Measurements from ENCODE around the gene ZNF296.
A peak's percentile ranks its signal among the peaks of the same experiment; 100 is the strongest.
"Not testable (repeated sequence)": the region's sequence is repeated elsewhere in the genome, so short reads cannot be mapped to it uniquely, and the experiment has no call there.

The ZNF296 gene

DNA sequence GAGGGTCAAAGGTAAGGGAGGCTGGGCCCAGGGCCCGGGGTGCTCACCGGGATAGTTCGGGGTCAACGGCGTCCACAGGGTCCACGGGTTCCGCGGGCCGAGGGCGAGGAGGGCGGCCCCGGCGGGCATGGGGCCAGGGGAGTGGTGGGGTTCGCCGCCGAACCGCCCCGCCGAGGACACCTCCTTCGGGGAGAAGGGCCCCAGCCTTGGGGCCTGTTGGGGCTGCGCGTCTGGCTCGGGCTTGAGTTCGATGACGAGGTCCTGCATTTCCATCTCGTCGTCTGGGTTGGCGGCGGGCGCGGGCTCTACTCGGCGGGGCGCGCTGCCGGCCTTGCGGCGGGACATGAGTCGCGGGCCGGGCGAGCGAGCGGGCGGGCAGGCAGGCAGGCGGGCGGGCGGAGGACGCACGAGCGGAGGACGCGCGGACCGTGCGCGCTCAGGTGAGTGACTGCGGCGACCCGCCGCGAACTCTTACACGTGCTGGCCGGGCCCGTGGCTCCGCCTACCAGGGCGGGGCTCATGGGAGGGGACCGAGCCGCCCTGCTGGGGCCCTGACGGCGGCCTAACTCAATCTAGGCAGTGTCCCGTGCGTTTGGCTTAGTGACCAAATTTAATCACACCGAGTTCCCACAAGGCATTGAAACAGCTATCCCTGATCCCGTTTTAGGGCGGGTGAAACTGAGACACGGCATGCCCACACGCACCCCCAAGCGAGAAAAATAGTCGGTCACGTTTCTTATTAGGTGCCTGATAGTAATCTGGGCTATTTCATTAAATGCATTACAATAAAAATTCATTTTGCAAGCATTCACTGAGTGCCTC, at the start of gene ZNF296:
TSS of gene ZNF296 (minus strand) at position 450 of the 822 bp plus-strand sequence. CDS start at position 345, 105 bp downstream.
- DNase-seq: peak; percentile 68

DNA sequence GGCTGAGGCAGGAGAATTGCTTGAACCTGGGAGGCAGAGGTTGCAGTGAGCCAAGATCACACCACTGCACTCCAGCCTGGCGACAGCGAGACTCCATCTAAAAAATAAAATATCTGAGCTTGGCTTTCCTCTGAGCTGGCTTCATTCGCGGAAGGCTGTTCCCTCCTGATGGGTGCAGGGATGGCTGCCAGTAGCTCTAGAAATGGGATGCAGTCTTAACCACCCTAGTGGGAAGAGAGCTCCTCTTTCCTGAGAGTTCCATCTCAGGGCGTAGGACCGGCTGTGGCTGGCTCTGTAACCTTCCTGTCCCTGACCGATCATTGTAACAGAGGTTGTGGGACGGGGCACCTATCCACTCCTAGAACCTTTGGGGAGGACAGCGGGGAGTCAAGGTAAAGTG, 49.1 kb upstream of the ZNF296 start:
- no peak for DNase-seq

- DNase-seq: no peak
Observed at GRCh38 chr19:45124021-45124420, 47.7 kb upstream of the ZNF296 start.

DNA sequence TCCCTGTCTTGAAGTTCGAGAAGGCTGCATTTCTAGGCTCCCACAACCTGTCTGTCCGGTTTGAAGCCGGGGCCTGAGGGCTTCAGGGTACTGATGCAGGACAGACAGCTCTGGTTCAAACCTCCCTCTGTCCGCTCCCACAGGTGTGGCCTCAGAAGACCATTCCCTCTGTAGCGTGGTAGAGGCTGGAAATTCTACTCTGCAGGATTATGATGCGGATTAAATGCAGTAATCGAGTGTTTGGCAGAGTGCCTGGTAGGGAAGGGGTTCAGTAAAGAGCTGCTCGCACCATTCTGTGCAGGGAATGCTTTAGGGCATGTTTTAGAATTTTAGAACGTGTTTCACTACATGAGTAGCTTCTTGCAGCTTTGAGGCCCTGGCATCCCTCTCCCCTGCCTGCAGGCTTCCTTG, 47.2 kb upstream of the ZNF296 start:
- no peak for DNase-seq

DNA sequence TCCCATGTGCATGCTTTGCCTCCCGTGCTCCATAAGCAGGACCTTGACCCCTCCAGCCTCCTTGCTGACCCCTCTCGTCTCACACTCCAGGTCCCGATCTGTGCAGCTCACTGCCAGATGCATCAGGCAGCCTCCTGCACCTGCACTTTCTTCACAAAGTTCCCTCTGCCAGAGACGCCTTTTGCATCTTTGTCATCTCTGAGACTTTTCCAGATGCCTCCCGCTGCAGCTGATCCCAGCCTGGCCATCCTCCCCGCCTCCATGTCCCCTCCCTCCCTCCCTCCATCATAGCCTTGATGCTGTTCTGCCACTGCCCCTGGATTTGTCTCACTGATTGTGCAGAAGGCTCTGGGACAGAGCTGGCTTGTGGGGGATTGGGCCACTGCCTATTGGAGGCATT, 46.6 kb upstream of the ZNF296 start:
- DNase-seq: no peak

DNA sequence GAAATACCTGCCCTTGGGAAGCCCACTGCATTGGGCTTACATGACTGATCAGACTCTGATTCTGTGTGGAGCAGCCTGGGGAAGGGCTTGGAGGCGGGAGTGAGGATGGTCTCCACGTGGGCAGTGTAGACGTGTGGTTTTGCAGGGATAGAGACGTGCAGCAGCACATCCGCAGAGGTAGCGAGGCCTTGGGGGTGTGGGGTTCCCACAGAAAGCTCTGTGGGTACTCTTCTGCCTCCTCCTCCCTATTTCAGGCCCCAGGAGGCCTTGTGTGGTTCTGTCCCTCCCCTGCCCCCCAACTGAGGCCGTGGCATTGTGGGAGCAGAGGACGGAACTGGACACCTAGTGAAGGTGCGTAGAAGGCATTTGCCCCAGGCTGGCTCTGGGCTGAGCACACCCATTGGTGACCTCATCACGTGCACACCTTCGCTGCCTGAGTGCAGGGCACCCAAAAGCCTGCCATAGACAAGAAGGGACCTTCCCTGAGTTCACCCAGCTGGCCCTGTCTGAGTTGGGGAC, 45.6 kb upstream of the ZNF296 start:
- no peak for DNase-seq

DNA sequence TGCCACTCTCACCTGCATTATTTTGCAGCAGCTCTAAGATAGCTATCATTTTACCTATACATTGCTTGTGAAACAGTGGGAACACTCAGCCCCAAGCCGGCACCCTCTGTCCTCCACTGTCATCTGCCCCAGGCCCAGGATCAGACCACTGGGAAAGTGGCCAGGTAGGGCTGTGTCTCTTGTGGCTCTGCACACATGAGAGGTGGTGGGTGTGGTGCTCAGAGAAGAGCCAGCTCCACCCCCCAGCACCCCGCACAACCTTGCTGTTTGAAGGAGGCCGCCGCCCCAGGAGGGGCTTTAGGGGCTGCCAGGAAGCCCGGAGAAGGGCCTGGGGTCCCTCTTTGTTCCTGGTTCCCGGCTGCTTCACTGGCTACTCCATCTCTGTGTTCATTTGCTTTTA, 43.3 kb upstream of the ZNF296 start:
- DNase-seq: no peak

DNA sequence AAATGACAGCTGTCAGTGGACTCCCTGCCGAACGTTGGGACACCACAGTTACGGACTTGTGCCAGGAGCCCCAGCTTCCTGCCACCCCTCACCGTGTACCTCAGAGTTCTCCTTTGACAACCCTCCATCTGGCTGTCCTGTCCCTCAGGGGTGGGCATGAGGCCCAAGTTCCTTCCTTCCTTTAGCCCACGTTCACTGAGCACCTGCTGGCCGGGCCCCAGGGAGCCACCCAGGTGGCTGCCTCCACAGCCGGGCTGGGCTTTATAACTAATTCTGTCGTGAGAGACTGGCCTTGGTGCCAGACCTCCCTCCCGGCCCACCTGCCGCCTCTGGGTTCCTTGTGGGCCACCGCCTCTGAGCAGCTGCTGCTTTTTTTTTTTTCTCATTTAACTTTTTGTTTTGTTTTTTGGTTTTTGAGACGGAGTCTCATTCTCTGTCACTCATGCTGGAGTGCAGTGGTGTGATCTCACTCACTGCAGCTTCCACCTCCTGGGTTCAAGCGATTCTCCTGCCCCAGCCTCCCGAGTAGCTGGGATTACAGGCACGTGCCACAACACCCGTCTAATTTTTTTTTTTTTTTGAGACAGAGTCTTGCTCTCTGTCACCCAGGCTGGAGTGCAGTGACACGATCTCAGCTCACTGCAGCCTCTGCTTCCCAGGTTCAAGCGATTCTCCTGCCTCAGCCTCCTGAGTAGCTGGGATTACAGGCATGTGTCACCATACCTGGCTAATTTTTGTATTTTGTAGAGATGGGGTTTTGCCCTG, 42.5 kb upstream of the ZNF296 start:
- DNase-seq: not testable (repeated sequence)

DNA sequence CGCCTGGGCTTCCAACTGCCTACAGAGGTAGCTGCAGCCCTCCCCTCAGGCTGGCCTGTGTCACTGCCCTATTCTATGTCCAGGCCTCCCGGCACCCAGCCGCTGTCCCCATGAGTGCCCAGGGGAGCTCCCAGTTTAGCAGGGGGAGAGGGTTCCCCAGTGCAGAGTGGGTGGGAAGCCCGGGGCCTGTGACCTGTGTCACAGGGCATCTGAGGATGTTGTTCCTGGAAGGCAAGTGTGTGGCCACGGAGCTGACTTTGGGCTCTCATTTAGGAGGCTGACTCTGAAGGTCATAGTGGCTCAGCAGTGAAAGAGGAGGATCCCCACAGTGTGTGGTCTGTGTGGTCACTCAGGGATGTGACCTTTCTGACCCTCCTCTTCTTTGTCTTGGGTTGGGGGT, 41.8 kb upstream of the ZNF296 start:
- no peak for DNase-seq

DNA sequence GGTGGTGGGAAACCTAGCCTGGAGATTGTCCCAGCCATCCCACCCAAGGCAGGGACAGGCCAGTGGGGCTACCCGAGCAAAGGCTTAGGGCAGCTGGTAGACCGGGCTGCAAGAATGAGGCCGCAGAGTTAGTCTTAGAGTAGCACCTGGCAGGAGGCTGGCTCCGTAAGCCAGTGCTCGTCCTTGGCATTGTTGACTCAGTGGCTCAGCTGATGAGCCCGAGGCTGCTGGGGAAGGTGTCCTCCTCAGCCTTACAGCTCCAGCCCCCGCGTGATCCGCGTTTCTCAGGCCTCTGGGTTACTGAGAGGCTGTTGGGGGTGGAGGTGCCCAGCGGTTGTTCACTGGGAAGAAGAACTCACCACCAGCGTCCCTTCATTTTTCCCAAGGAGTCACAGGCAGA, 41.4 kb upstream of the ZNF296 start:
- peak; percentile 27 for DNase-seq

- peak; percentile 78 for DNase-seq
Observed at GRCh38 chr19:45117167-45117594, 40.9 kb upstream of the ZNF296 start.

DNA sequence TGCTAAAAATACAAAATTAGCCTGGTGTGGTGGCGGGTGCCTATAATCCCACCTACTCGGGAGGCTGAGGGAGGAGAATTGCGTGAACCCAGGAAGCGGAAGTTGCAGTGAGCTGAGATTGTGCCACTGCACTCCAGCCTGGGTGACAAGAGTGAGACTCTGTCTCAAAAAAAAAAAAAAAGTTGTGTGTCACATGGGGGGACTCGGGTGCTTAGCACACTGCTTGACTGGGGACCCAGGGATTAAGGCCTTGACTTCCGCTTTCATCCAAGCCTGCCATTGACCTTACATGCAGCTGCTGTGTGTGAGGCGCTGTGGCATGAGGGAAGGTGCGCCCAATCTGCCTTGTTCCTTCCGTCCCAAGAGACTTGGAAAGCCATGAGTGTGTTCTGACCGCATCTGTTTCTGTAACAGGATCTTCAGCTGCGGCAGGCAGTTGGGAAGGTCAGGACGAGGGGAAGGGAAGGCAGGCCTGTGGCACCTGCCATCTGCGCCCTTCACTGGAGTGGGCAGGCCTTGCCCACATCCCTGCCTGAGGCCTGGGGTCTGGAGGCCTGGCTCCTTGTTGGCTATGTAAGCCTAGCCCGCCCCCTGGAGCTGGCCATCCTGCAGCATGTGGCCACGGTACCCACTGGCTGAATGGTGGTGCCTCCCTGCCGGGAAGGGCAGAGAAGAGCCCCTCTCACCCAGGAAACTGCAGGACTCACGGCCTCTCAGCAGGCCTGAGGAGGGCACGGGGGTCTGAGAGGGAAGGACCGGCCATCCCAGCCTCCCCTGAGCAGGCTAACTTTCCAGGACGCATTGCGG, 39.7 kb upstream of the ZNF296 start:
- peak; percentile 71 for DNase-seq

- no peak for DNase-seq
Observed at GRCh38 chr19:45114116-45114515, 37.8 kb upstream of the ZNF296 start.

- peak; percentile 95 for DNase-seq
Observed at GRCh38 chr19:45113628-45114027, 37.4 kb upstream of the ZNF296 start.

- no peak for DNase-seq
Observed at GRCh38 chr19:45112111-45112827, 36.0 kb upstream of the ZNF296 start.

DNA sequence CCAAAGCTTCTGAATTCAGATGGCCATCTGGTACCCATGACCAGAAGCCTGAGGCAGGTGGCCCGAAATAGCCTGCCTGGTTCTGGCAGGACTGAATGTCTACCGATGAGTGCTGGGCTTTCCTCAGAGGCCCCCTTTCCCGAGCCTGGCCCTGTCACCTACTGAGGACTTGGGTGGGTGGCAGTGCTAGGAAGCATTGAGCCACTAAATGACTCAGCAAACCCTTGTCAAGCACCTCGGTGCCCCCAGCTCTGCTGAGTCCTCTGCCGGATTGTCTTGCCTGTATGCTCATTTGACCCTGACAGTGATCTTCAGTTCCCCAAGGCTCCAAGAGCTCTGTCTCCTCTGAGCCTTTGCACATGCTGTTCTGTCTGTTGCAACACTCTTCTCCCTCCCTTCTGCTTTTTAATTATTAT, 34.6 kb upstream of the ZNF296 start:
- DNase-seq: no peak

DNA sequence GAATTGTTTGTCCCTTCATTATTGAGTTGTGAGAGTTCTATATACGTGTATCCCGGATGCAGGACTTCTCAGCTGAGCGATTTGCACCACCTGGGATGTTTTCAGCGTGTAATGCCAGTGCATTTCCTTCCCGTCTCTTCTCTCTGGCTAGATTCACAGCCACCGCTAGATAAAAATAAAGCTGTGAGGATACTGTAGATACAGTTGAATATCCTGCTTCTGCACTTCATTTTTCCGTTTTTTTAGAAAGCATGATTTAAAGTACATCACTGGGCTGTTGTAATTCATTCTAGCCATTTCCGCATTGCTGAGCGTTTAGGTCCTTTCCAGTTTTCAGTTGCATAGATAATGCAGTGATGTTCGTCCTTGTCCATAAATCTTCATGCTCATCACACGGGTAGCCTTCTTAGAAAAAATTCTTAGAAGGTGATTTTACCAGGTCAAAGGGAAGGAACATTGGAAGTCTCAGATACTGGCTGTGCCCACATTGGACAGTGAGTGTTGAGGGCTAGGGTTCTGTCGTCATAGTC, 31.4 kb upstream of the ZNF296 start:
- DNase-seq: no peak

GRCh38 chr19:45106363-45106762, 30.1 kb upstream of the ZNF296 start:
- DNase-seq: not testable (repeated sequence)

DNA sequence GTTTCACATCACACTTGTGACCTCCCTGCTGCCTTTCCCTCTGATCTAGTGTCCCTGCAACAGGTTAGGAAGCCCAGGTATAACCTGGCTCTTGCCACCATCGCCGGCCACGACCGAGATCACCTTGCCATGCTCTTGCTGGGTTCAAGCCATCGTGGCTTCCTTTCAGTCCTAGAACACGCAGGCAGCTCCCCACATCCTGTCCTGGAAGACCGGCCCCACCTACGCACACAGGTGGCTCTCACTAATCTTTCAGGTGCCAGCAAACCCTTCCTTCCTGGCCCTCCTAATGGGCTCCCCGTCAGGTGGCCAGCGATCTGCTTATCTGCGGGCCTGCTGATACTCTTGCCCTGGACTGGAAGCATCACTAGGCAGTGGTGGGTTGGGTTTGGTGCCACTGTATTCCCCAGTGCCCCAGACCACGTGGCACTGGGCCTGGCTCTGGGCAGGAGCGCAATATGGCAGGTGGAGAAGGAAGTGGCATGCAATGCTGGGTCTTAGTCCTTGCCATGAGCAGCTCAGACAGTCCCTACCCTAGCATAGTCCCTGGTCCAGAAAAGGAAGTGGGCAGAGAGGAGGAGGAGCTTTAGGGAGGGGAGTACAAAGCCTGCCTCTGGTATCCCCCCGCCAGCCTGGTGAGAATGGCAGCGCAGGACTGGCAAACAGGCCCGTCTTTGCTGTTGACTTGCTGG, 28.5 kb upstream of the ZNF296 start:
- peak; percentile 21 for DNase-seq

DNA sequence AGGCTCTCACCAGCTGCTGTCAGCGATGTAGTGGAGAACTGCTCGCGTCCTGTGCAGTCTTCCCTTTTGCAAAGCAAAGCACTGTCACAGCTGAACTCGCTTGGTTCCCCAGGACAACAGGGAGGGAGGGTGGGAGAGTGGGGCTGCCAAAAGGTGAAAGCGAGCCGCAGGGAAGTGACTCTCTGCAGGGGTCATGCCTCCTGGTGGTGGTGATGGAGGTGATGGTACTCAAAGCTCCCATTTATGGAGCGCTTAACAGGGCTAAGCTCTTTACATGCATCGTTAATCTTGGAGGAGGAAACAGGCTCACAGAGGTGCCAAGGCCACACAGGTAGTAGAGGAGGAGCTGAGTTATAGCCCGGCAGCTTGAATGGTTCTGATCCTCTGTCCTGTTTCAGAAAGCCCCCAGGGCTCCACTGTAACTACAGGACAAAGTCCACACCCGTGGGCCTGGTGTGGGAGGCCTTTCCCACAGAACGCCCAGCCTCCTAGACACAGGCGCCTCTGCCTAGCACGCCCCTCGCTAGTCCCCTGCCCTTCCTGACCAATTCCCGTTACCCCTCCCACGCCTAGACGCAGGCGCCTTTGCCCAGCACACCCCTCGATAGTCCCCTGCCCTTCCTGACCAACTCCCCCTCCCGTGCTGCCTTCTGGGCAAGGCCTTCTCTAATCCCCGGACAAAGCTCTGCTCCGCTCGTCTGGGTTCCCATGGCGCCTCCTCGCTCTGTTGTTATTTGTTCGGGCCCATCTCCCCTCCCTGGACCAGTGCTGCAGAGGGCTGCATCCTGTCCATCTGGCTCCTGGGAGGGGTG, 27.4 kb upstream of the ZNF296 start:
- DNase-seq: peak; percentile 86

GRCh38 chr19:45103156-45103507, 26.9 kb upstream of the ZNF296 start:
- DNase-seq: peak; percentile 54
